Measurements from ENCODE around the gene ZEB1. TPM values are rescaled to one million over a fixed set of nuclear protein-coding genes. Genes with fewer than 3 reads are reported as not detected.
A peak's percentile ranks its signal among the peaks of the same experiment; 100 is the strongest.

The ZEB1 gene
- total and polyA plus RNA-seq, 2 of the 4 experiments (the other 2 are of a cell fraction): 23.7 to 108 TPM

DNA sequence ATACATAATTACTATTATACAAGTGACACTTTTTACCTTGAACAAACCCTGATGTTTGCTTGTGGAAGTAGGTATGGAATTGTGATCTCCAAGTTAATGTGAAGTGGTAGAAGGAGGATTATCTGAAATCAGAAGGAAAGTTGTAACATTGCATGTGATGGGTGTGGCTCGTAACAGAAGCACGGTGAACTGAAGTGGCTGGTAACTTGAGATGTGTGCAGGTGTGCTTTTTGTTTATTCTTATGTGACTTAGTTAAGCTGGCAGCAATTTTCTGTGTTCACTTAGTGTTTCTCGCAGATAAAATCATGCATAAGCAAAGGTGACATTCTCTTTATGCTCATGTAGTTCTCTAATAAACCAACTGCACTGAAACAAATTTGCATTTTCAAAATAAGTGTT, 82.3 kb downstream of the ZEB1 start:
- Histone ChIP-seq H3K9me1 (ENCODE audit: insufficient read depth, low read length) (peaks cover 6% of the 10 kb centered on the region), H3K79me1 (ENCODE audit: low read depth in 1 of 2, low read length in 2 of 2) (peaks cover 15 to 48% of the 10 kb centered on the region in 2 experiments; a peak in 3 of 4 replicates), H4K20me1 (ENCODE audit: insufficient read depth, low read length) (peaks cover 58% of the 10 kb centered on the region), H4K8ac (ENCODE audit: low read depth in 2 of 2, low read length in 2 of 2) (peak overlapping the region in 1 of 2 experiments; percentile 33; a peak in 1 of 4 replicates), H3K27me3 (ENCODE audit: control insufficient read depth, insufficient read depth, low read length) (no peaks in the 10 kb centered on the region), H2BK5ac (ENCODE audit: low read depth, low read length, poor library complexity, severe bottlenecking) (peak overlapping the region; percentile 33), H4K91ac (ENCODE audit: insufficient read depth, low read depth, low read length) (no peak overlapping the region), H3K23ac (ENCODE audit: low read depth, low read length) (peak overlapping the region; percentile 70; the same call in 1 of the 2 replicates), H2BK20ac (ENCODE audit: low read depth, low read length) (no peak overlapping the region), H3K4ac (ENCODE audit: low read depth, low read length) (no peak overlapping the region), H3K14ac (replicated peaks; ENCODE audit: low read depth, low read length) (peak overlapping the region; percentile 79), H3K9me3 (ENCODE audit: control insufficient read depth, insufficient read depth, low read length) (no peaks in the 10 kb centered on the region), H4K5ac (ENCODE audit: low read depth, low read length) (no peak overlapping the region), H3K4me2 (ENCODE audit: low read depth, low read length) (no peak overlapping the region), H2AK9ac (replicated peaks; ENCODE audit: low read depth, low read length, poor library complexity) (no peak overlapping the region), H2BK120ac (ENCODE audit: low read depth, low read length) (no peak overlapping the region), H3K56ac (ENCODE audit: extremely low read depth, insufficient read depth, low read length) (no peak overlapping the region), H3K27ac (ENCODE audit: insufficient read depth, low read length) (no peak overlapping the region), H3K36me3 (ENCODE audit: control insufficient read depth, insufficient read depth, low read length) (peaks cover 3% of the 10 kb centered on the region; the same call in 1 of the 2 replicates), H2AFZ (replicated peaks; ENCODE audit: low read length, poor library complexity) (no peak overlapping the region), H3K4me1 (ENCODE audit: control insufficient read depth, insufficient read depth, low read length) (peaks cover 3% of the 10 kb centered on the region; the same call in 1 of the 2 replicates), H2AK5ac (ENCODE audit: low read depth, low read length) (peak overlapping the region; percentile 57; the same call in 1 of the 2 replicates), H3K9ac (ENCODE audit: low read depth, low read length) (no peak overlapping the region), H3K4me3 (ENCODE audit: insufficient read depth, low read depth, low read length) (no peak overlapping the region), H3K18ac (ENCODE audit: low read depth, low read length) (no peak overlapping the region), H2BK15ac (ENCODE audit: low read depth, low read length) (no peak overlapping the region)
- intact Hi-C loops (cut with micrococcal nuclease): no loop called here
- in situ Hi-C loops (cut with MboI; ENCODE audit: low sequenced_read_pairs): no loop called here
- no peak for DNase-seq
- WGBS, 2 experiments (ENCODE audit: extremely low coverage in 2 of 2, insufficient read length in 1 of 2): 85% methylated on average over 2 of the region's 3 CpGs; no CpG with 5 or more reads in 1 of the 2 experiments
- CTCF ChIA-PET: no interaction called here
- TF ChIP-seq FOS (IDR thresholded peaks at IDR 0.05; ENCODE audit: low read depth, low read length) (no peak), SMC3 (IDR thresholded peaks at IDR 0.05; ENCODE audit: low read depth, low read length) (no peak), CTCF (conservative IDR thresholded peaks at IDR 0.05; ENCODE audit: low read depth, low read length) (no peak), CEBPB (IDR thresholded peaks at IDR 0.05; ENCODE audit: low read depth, low read length) (no peak), RFX5 (IDR thresholded peaks at IDR 0.05; ENCODE audit: low read depth, low read length) (no peak), RCOR1 (IDR thresholded peaks at IDR 0.05; ENCODE audit: insufficient replicate concordance, low read length) (no peak), CHD1 (IDR thresholded peaks at IDR 0.05; ENCODE audit: low read depth, low read length) (no peak)
- no TSS peak for BruUV-seq (replicated peaks)
- POLR2A ChIA-PET (ENCODE audit: unreplicated experiment): interaction anchor here (0.5 kb wide), 1 partner anchor 442 kb away, joined by 3 read pairs; no protein-coding TSS in a partner anchor
- dilution Hi-C loops (cut with HindIII; ENCODE audit: low sequenced_read_pairs, unreplicated experiment): no loop called here
- no peak for ATAC-seq (ENCODE audit: low read depth)
